GM21737 (cell line): ENCODE results near the gene HS3ST1.

ENCODE experiments used
- ATAC-seq: cut with Tn5 transposase; IDR thresholded peaks from one replicate; pipeline ENCODE4 v1.9.1; 2021; ENCODE audit warnings: mild to moderate bottlenecking, moderate library complexity; ENCODE audit not compliant: unreplicated experiment

The HS3ST1 gene

DNA sequence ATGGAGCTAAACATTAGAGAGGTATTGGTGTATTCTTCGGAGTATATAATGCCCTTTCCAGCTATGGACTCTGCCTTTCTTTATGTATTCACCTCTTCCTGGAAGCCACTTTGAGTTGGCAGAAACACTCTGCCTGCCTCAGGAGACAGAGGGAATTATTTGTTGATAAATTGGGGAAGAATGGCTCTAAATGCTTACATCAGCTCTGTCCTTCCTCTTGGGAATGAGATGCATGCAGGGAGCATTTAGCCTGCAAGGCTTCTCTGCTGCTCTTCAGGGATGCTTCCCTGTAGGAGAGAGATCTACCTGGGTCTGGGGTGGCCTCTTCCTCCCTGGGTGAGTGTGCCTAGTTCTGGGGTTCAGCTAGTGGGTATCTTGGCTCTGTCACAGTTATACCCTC lies 6.9 kb upstream of the HS3ST1 start:
- ATAC-seq, result no peak

DNA sequence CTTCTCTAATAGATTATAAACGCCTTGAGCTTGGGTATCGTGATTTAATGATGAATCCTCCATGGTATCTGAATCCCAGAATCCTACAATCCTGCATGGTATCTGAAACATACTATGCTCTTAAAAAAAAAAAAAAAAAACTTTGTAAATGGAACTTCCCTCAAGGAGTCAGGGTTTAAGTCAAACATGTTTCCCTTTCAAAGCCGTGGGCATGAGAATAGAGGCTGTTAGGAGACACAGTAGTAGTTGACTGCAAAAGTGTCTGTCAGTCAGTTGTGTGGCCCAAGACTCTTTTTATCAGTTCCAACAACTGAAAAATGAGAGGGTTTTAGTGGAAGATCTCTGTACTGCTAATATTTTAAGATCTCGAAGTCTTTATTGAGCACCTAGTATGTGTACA lies 2.4 kb upstream of the HS3ST1 start:
- ATAC-seq, result no peak

DNA sequence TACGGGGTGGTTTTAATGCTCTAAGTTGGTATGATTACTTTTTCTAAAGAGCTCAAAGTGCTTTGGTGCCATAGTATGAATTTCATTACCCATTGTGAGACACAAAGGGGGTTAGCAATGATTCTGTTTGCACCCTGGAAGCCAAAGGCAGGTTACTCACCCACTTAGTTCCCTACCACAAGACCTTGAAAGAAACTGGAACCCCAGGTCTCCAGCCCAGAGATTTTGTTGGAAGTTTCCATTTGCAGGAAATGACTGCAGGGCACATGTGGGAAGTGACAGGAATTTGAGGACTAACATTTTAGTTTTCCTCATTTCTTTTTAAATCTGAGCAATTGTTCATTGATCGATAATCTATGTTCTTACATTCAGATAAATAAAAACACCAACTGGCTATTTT lies 1.8 kb upstream of the HS3ST1 start:
- no peak for ATAC-seq

DNA sequence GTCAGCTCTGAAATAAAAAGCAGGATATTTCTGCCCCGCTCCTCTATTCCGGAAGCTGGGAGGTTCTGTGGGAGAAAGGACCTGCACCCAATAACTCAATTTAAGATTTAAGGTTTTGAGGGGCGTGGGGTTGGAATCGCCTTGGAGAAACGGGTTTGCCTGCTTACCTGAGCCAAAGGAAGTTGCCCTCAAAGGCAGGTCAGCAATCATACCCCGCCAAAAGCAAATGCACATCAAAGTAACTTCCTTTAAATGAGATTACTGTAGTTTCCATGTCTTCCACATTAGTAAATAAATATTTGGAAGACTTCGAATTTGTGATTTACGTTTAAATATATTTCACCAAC lies 978 bp upstream of the HS3ST1 start:
- no peak for ATAC-seq

DNA sequence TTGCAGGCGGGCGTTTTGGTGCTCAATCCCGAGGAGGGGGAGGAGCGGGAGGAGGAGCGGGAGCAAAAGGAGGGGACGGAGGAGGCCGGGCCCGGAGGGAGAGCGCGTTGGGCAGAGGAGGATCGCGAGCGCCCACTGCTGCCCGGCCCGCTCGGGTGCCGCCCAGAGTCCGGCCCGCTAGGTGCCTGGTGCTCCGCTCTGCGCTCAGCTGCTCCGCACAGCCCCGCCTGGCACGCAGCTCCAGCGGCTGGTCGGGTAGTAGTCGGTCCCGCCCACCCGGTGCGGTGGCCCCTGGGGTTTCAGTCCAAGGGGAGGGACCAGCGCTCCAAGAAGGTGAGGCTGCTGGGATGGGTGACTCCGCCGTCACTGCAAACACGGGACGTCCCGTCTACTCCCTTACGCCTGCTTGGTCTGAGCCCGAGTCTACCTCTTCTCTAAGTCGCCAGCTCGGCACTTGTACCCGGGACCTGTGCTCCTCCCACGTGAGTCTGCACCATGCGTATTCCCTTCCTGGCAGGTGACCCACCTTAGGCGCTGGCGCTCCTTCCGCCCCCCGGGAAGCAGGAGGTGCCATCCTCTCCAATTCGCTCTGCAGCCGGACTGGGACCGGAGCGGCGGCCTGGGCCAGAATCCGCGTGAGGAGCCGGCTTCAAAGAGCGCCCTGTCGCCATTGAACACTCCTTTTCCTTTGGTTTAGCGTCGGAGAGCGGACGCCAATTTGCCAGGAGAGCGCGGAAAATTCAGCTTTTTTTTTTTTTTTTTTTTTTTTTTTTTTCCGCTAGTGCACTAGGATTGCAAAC lies 405 bp upstream of the HS3ST1 start:
- ATAC-seq, result peak; percentile 75

DNA sequence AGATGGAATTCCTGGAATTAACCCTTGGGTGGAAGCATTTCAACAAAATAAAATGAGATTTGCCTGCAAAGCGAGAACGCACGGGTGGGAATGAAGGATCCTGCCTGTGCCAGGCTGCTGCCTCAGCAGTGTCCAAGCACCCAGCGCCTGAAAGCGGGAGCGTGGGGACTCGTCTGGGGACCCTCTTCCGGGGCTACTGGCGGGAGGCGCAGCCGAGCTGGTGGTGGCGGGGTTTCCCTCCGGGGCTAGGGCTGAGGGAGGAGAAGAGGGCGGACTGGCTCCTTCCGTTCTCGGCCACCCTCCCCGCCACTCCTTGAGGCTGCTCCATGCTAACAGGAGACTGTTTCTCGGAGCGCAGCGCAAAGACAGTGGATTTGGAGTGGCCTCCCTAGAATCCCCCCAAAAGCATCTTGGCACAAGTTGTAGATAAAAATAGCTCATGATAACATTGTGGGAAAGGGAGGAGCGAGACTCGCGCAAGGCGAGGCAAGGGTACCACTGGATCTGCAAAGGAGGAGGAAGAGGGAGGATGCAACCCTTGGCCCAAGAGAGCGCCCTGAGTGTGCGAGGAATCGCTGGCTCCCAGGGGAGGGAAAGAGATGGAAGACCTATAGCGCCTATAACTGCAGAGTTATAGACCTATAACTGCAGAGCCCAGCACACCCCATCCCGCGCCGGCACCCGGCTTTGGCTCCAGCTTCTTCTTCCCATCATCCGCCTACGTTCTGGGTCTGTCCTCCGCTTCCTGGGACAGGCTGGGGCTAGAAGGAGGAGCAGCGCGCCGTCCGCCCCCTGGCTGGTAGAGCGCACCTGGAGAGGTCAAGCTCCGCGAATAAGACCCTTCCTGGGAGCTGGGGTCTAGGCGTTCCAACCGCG lies 1.3 kb downstream of the HS3ST1 start:
- ATAC-seq, result no peak

DNA sequence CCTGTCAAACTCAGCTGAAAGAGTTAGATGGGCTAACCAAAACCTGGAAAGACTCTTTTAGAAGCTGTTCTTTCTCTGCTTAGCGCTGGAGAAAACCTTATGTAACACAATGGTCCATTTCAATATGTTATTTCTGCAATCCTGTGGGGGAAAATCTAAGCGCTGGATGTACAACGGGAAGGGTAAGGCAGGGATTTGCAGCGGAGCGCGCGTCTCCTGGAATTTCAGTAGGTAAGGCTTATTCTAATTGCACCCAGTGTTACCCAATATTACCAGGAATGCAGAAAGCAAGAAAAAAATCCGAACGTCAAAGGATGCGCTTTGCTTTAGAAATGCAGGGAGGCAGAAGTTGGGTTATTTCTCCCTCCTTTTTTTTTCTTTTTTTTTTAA lies 2.0 kb downstream of the HS3ST1 start:
- ATAC-seq, result no peak

DNA sequence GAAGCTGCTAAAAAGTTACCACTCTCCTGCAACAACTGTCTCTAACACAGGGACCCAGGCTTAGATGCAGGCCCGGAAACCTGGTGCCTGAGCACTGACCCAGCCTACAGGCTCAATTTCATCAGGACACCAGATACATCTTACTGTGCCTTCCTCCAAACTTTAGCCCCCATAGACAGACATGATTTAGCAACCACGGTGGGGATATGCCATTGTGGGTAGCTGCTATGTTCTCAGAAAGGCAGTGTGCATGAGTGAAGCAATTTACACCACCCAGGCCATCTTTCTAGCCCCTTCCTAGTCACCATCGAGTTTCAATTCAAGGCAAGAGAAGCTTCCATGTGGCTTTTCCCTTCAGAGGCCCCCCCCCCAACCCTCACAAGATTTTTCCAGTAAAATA lies 2.7 kb downstream of the HS3ST1 start:
- ATAC-seq, result no peak

DNA sequence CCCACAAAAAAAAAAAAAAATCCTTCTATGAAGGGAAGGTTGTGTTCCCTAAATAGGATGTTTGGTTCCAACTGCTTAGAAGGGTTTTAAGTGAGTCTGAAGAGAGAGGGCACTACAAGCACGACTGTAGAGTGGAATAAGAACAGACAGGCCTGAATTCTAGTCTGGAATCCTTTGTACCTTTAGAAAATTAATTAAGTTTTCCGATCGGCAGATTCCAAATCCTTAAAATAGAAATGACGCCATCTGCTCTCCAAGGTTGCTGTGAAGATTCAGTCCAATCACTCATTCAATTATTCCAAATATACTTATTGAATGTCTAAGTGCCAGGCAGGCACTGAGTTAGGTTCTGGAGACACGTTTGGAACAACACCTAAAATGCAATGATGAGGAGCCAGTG lies 3.8 kb downstream of the HS3ST1 start:
- ATAC-seq, result no peak

DNA sequence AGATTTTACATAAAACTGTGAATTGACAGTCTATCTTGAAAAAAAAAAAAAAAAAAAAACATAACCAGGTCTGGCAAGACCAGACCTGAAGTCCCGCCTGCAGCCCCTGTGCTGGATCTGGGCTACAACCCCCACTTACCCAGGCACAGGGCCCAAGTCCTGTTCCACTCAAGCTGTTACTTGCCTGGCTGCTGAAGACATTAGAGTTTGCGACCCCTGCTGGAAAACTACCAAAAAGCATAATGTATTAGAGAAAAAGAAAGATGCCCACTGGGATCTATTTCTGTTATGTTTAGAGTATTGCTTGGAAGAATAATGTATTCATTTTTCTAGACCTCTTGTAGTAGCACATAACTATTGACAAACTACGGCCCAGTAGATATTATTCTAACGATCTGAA lies 4.7 kb downstream of the HS3ST1 start:
- no peak for ATAC-seq

DNA sequence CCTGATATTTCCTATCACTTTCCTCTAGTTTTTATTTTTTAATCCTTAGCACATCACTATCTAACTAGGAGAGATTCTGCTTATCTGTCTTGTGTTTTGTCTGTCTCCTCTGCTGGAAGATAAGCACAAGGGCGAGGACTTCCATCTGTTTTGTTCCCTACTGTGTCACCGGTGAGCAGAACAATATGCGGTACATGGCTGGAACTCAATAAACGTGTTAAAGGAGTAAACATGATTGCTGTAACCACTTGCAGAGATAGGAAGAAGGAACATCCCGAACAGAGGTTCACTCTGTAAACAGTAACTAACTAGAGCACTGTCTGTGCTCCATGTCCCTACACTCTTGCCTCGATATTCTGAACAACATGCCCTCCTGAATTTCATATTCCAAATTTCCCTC lies 5.2 kb downstream of the HS3ST1 start:
- ATAC-seq, result no peak

DNA sequence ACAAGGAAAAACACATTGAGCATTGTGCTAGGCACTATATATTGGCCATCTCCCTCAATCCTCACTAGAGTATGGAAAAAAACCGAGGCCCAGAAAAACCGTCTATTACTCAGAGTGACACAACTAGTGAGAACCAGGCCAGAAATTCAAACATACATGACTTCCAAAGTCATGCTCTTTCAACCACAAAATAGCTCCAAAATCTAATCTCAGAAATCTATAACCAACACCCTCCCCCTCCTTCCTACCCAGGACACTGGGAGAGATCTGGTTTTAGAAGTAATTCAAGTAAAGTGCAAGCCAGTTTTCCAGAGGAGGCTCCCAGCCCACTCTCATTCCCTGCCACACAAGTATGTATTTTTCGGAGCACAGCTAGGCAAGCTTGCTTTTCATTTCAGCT lies 7.6 kb downstream of the HS3ST1 start:
- ATAC-seq, result no peak

DNA sequence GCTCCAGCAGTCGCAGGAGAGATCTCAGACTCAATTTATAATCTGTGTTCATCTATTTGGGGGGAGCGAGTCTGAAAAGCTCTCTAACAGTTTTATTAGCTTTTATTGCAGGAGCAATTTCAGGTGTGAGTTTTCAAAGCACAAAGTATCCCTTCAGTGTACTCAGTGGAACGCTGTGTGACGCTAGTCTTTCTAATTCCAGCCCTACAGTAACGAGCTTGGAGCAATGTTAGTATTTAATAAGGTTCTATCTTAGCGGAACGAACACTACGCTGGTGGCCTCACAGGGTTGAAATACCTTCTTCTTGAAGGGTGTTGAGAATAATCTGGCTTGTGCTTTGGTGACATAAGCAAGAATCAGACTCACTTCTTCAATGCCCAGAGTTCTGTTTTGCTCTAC lies 8.4 kb downstream of the HS3ST1 start:
- ATAC-seq, result no peak

DNA sequence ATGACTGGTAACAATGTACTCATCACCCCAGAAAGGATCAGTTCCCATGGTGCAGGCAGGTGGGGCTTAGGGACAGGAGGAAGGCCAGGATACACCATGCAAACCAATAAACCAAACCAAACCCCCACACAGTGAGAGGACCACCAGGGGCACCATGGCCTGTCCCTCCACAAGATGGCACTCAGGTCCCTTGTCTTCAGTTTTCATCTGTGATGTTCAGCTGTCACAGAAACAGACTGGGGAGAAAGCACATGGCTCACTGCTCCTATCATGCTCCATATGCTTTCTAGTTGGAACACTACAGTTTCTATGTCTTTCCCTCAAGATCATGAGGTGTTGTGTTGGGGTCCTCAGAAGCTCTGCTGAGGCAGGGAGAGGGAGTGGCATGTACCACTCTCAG lies 10.1 kb downstream of the HS3ST1 start:
- ATAC-seq, result no peak

DNA sequence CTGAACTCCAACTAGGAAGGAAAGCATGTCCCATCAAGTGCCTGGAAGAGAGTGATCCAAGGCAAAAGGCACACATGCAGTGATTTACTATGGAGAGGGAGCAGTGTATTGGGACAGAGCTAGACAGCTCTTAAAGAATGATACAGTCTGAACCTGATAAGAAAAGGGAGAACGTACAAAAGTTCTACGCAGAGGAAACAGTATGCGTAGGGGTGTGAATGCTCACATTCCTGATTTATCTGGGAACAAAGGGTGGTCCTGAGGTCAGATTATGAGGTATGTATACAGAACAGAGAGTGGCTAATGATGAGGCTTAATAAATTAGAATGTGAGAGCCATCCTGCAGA lies 12.0 kb downstream of the HS3ST1 start:
- no peak for ATAC-seq

DNA sequence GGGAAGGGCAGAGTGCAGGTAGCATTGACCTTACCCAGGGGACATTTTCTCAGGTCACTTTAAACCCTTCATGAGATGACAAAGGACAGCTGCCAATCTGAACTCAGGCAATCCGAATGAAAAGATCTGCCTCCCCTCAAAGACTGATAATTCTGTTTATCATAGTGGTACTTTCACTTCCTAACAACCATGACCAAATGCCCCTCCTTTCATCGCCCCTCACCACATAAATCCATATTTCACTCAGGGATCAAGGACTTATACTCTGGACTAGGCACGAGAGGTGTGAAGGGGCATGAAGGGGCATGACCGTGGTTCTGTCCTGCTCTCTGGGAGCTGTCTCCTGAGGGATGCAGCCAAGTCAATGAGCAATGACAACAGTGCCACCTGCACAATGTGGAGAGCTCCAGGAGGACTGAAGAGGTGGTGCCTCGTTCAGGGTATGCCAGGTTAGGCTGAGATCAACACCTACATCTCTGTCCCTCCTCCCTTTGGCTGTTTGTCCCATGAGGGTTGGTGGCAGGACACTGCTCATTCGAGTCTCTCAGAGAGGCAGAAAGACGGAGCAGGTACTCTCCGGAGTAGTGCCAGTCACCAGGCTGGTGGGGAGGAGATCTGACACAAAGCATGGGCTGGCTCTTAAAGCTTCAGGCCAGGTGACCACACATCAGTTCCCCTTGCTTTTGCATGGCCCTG lies 12.5 kb downstream of the HS3ST1 start:
- no peak for ATAC-seq

DNA sequence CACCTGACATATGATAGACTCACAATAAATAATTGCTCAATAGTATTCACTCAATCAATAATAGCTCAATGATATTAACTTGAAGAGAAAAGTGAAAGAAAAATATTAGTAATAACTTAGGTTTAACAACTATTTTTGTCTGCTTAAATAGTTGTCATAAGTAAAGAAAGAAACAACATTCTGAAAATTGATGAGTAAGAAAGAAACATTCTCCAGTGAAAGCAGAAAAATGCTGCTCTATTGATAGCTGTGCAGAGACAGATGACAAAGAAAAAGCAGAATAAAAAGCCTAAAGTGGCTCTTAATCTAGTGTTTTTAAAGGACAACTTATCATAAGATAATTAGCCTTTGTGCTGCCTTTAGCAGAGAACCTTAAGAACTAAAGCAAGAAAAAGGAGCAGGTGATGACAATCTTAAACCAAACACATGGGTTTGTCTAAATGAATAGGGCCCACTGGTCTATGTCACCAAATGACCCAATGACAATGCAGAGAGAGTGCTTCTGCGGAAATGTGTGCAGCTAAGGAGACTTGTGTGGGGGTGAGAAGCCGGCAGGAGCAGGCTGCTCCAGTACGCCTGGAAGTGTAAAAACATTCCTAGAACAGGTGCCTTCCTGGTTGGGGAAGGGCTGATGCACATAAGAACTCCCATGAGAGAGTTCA lies 13.2 kb downstream of the HS3ST1 start:
- no peak for ATAC-seq

DNA sequence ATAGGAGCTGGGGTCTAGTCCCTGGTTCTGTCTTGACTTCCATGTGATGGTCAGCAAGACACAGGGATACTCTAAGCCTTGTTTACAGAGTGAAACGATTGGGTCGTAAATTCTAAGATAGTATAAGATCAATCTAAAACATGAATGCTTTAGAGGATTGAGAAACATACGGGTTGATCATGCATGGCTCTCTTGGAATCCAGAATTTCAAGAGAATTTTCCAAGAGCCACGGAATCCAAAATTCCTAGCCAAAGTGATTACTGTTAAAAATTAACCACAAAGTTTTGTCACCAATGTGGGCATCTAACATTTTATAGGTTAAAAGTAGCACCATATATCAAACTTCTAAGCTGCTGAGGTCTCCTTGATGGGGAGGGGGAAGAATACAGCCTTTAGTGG lies 16.5 kb downstream of the HS3ST1 start:
- ATAC-seq, result no peak

DNA sequence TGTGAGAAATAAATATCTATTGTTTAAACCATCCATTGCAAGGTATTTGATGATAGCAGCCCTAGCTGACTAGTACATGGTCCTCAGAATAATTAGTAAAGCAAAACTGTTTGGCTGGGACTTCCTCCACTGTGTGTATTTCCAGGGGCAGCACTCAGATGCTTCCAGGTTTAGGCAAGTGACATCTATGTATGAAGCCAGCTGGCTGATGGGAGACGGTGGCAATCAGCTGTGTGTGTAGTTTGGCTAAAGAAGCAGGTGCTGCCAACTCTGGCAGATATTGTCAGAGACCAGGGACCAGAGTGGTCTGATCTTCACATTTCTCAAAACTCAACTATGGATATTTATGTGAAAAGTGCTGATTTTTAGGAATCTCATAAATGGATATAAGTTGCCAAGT lies 19.1 kb downstream of the HS3ST1 start:
- ATAC-seq, result no peak

DNA sequence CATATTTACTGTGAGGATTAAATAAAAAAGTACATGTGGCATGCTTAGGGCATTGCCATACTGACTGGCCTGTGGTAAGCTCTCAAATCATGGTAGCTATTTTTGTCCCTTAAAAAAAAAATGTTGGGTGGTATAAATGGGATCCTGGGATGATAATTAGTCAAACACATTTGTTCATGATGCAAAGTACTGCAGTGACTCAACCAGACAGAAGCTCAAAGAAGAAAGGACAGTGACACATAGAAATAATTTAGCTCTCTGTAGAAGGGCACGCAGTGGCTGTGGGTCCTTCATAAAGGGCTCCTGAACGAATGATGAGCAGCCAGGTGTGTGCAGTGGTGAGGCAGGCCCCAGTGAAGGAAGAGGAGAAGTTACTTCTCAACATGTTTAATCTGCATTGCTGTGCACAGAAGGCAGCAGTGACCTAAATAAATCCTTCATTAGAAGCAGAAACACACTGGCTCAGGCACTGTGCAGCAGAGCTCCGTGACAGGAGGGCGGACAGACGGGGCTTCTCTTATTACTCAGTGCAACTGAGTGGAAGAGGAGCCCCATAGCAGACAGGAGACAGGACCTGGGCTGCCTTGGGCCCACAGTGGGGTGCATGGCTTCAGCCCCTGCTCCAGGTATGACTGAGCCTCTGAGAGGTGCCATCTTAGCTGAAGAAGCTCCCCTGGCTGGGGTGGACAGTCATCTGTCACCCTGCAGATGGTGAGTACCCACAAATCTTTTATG lies 20.3 kb downstream of the HS3ST1 start:
- ATAC-seq, result no peak

DNA sequence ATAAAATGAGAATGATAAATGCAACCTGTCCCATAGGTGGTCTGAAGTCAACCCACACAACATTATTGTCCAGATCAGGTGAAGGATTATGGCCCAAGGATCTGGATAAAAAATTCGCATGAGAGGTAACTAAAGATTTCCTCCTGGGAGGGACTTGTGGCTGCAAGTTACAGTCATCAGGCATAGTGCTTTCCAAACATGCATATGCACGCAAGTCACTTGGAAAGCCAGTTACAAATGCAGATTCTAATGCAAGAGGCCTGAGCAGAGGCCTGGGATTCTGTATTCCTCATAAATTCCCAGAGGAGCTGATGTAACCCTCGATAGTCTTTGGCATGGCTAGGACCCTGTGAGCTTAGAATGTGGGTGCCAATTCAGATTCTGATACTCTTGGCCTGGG lies 21.1 kb downstream of the HS3ST1 start:
- ATAC-seq, result no peak
